Liver (tissue), 9 donors: ENCODE results near the gene COPG2. TPM values are rescaled to one million over a fixed set of nuclear protein-coding genes. Genes with fewer than 3 reads are reported as not detected.

Source experiments
- DNase-seq: peaks from one replicate; pipeline ENCODE4 v3.0.0-alpha.2; 2017; ENCODE audit warnings: low spot score
- H3K27ac ChIP-seq, 2 donors: one replicate each; pipeline ENCODE4 v1.7.0; 2013; ENCODE audit warnings: inconsistent platforms in 2 of 2, low read length in 2 of 2, control low read depth in 1 of 2, low read depth in 1 of 2, mild to moderate bottlenecking in 1 of 2
- H3K27me3 ChIP-seq, 4 donors: one replicate each; pipeline versions ENCODE4 v1.6.1 to v1.7.0; 2013; ENCODE audit warnings: low read length in 3 of 4, inconsistent platforms in 1 of 4, mild to moderate bottlenecking in 1 of 4, moderate library complexity in 1 of 4; ENCODE audit not compliant: control insufficient read depth in 4 of 4, insufficient read depth in 4 of 4
- H3K36me3 ChIP-seq, 4 donors: one replicate each; pipeline versions ENCODE4 v1.6.1 to v1.7.0; 2013; ENCODE audit warnings: low read length in 3 of 4, mild to moderate bottlenecking in 3 of 4, low read depth in 1 of 4, moderate library complexity in 1 of 4; ENCODE audit not compliant: control insufficient read depth in 4 of 4, insufficient read depth in 3 of 4
- H3K4me1 ChIP-seq, 4 donors: one replicate each; pipeline versions ENCODE4 v1.6.1 to v1.7.0; 2013; ENCODE audit warnings: low read length in 3 of 4, mild to moderate bottlenecking in 3 of 4, moderate library complexity in 1 of 4; ENCODE audit not compliant: control insufficient read depth in 4 of 4, insufficient read depth in 4 of 4
- H3K4me3 ChIP-seq, 3 donors: one replicate each; pipeline versions ENCODE4 v1.6.1 to v1.7.0; 2013; ENCODE audit warnings: low read length in 3 of 3, control low read depth in 1 of 3, low read depth in 1 of 3, mild to moderate bottlenecking in 1 of 3
- H3K9ac ChIP-seq, 2 donors: one replicate each; pipeline ENCODE4 v1.7.0; 2013; ENCODE audit warnings: low read length in 2 of 2, mild to moderate bottlenecking in 2 of 2, moderate library complexity in 2 of 2, control low read depth in 1 of 2, low read depth in 1 of 2
- H3K9me3 ChIP-seq, 4 donors: one replicate each; pipeline versions ENCODE4 v1.6.1 to v1.7.0; 2013; ENCODE audit warnings: low read length in 3 of 4; ENCODE audit not compliant: control insufficient read depth in 4 of 4
- ATF3 ChIP-seq: IDR thresholded peaks from 2 replicates; pipeline ENCODE4 v1.6.1; 2016; ENCODE audit warnings: antibody characterized with exemption
- CTCF ChIP-seq: fragments of 150-350 bp; IDR thresholded peaks from 2 replicates; pipeline ENCODE4 v1.5.1; 2017; ENCODE audit warnings: improper control_type of control experiment, low read depth, low read length; ENCODE audit not compliant: missing input control
- EGR1 ChIP-seq, 2 donors: IDR thresholded peaks; 2 replicates each; pipeline ENCODE4 v1.6.1; 2016 to 2018; ENCODE audit warnings: antibody characterized with exemption in 2 of 2, low read depth in 2 of 2
- FOXA1 ChIP-seq: IDR thresholded peaks from 2 replicates; pipeline ENCODE4 v1.6.1; 2016; ENCODE audit warnings: antibody characterized with exemption
- FOXA2 ChIP-seq: IDR thresholded peaks from 2 replicates; pipeline ENCODE4 v1.6.1; 2016; ENCODE audit warnings: antibody characterized with exemption
- GABPA ChIP-seq, 2 donors: IDR thresholded peaks in 1 of 2; conservative IDR thresholded peaks in 1 of 2; 2 replicates each; pipeline ENCODE4 v1.6.1; 2016; ENCODE audit warnings: antibody characterized with exemption in 2 of 2, mild to moderate bottlenecking in 1 of 2, moderate library complexity in 1 of 2
- HNF4A ChIP-seq, 2 donors: conservative IDR thresholded peaks; 2 replicates each; pipeline ENCODE4 v1.6.1; 2016; ENCODE audit warnings: antibody characterized with exemption in 2 of 2, mild to moderate bottlenecking in 2 of 2
- HNF4G ChIP-seq: IDR thresholded peaks from 2 replicates; pipeline ENCODE4 v1.6.1; 2016; ENCODE audit warnings: antibody characterized with exemption
- JUND ChIP-seq, 2 donors: IDR thresholded peaks; 2 replicates each; pipeline ENCODE4 v1.6.1; 2016; ENCODE audit warnings: antibody characterized with exemption in 2 of 2
- MAX ChIP-seq: IDR thresholded peaks from 2 replicates; pipeline ENCODE4 v1.6.1; 2016; ENCODE audit warnings: antibody characterized with exemption
- REST ChIP-seq: IDR thresholded peaks from 2 replicates; pipeline ENCODE4 v1.6.1; 2016; ENCODE audit warnings: antibody characterized with exemption, mild to moderate bottlenecking
- RXRA ChIP-seq, 2 donors: IDR thresholded peaks; 2 replicates each; pipeline ENCODE4 v1.6.1; 2017 to 2018; ENCODE audit warnings: antibody characterized with exemption in 2 of 2, mild to moderate bottlenecking in 1 of 2
- SP1 ChIP-seq: IDR thresholded peaks from 2 replicates; pipeline ENCODE4 v1.6.1; 2018; ENCODE audit warnings: antibody characterized with exemption, mild to moderate bottlenecking
- TAF1 ChIP-seq: conservative IDR thresholded peaks from 2 replicates; pipeline ENCODE4 v1.6.1; 2016; ENCODE audit warnings: antibody characterized with exemption, mild to moderate bottlenecking
- ZBTB33 ChIP-seq: IDR thresholded peaks from 2 replicates; pipeline ENCODE4 v1.6.1; 2016; ENCODE audit warnings: antibody characterized with exemption
- WGBS: extraction: QIAGEN DNeasy Blood & Tissue Kit; methylation state at CpG from one replicate; pipeline ENCODE4 v1.1.7; 2013; 5-methylcytosine and 5-hydroxymethylcytosine counted together
- polyA plus RNA-seq, 2 donors: library from polyadenylated mRNA; stranded (reverse) in 1 of 2; unstranded in 1 of 2; fragments of 200-250 nt in 1 of 2; fragments of >200 nt in 1 of 2; fragmentation: Nextera tagmentation in 1 of 2; extraction: Ambion mirVana in 1 of 2; gene quantifications; one replicate each; pipeline versions ENCODE4 v1.2.1 to v1.2.3, GENCODE V29; 2013 to 2015
- total RNA-seq, 2 donors: library from RNA; depleted of rRNA; stranded (reverse); fragments of >200 nt; gene quantifications; one replicate each; pipeline ENCODE4 v1.2.3, GENCODE V29; 2014
- donor health status: healthy.
- donor health status: healthy.
- donor health status: healthy.
- donor health status: healthy.
- donor health status: healthy.

The COPG2 gene
- total and polyA plus RNA-seq, 4 donors, result 0.99 to 10.3 (median 4.7) TPM

- TF ChIP-seq CTCF (no peak), FOXA2 (no peak), GABPA (IDR thresholded peaks at IDR 0.05 in 1 of 2, conservative IDR thresholded peaks at IDR 0.05 in 1 of 2) (no peak)
Observed at GRCh38 chr7:130642383-130642782, 26.2 kb downstream of the COPG2 start (continued).

- Histone ChIP-seq H3K9ac (no peak overlapping the region), H3K36me3 (peaks cover 0 to 4% (median 1%) of the 10 kb centered on the region in 4 donors), H3K27me3 (no peaks in the 10 kb centered on the region), H3K4me3 (no peak overlapping the region), H3K4me1 (no peaks in the 10 kb centered on the region), H3K27ac (no peak overlapping the region), H3K9me3 (no peaks in the 10 kb centered on the region)
- 89% methylated on average over 3 of the region's 3 CpGs for WGBS
- no peak for TF ChIP-seq ZBTB33
- TF ChIP-seq RXRA (IDR thresholded peaks at IDR 0.05), result no peak
- TF ChIP-seq GABPA (IDR thresholded peaks at IDR 0.05 in 1 of 2, conservative IDR thresholded peaks at IDR 0.05 in 1 of 2), result no peak
- no peak for TF ChIP-seq SP1
- no peak for TF ChIP-seq MAX
- TF ChIP-seq HNF4A (conservative IDR thresholded peaks at IDR 0.05), result no peak
- TF ChIP-seq JUND (IDR thresholded peaks at IDR 0.05), result no peak
- no peak for TF ChIP-seq HNF4G
- DNase-seq, result no peak
Observed at GRCh38 chr7:130641497-130641896, 27.1 kb downstream of the COPG2 start.

GRCh38 chr7:130641040-130641439 is 27.5 kb downstream of the COPG2 start:
- no peak overlapping the region for H3K27ac ChIP-seq
- DNase-seq, result no peak
- H3K4me1 ChIP-seq, result no peaks in the 10 kb centered on the region
- no peaks in the 10 kb centered on the region for H3K9me3 ChIP-seq
- no peak overlapping the region for H3K9ac ChIP-seq
- no peak for TF ChIP-seq ATF3
- no peak for TF ChIP-seq MAX
- no peak for TF ChIP-seq SP1
- TF ChIP-seq TAF1, result no peak
- no peak for TF ChIP-seq REST
- no peak for TF ChIP-seq FOXA1
- TF ChIP-seq RXRA (IDR thresholded peaks at IDR 0.05), result no peak
- no peak for TF ChIP-seq EGR1 (IDR thresholded peaks at IDR 0.05; ENCODE audit: low read depth in 2 of 2)
- no peak for TF ChIP-seq GABPA (IDR thresholded peaks at IDR 0.05 in 1 of 2, conservative IDR thresholded peaks at IDR 0.05 in 1 of 2)
- H3K27me3 ChIP-seq, result no peaks in the 10 kb centered on the region
- peaks cover 0 to 2% (median 0%) of the 10 kb centered on the region in 4 donors for H3K36me3 ChIP-seq
- no peak overlapping the region for H3K4me3 ChIP-seq
- 91% methylated on average over 1 of the region's 1 CpG for WGBS
